ENCODE data around the gene ABLIM1.

DNA sequence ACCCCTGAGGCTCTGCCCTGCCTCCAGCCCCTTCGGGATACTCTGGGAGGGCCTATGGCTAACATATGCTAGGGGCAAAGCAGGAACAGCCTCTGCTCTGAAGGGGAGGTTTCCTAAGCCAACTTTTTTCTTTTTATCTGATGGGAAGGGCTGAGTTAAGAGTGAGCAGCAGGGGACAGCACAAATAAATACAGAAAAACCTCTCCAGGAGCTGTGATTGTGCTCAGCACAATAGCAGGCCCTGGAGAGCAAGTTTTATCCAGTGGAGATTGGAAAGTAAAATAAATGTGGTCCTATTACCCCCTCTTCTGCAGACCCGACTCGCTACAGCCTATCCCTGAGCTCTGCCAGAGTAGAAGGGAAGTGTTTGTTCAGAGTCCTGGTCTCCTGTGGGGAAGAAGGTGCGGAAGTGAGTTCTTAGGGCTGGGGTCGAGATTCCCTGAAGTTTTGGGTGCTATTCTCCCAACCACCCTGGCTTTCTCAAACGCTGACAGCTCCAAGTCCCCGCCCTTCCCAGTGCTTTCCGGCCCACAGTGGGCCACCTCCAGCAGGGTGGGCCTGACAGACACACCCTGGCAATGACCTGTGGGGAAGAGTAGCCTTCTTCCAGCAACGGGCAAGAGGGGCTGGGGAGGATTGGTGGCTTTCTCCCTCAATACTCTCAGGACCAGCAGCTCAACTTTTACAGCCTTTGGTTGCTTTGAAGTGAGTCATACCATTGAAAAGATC is 230.8 kb downstream of the ABLIM1 start:
- TF ChIP-seq, protein P1, sequence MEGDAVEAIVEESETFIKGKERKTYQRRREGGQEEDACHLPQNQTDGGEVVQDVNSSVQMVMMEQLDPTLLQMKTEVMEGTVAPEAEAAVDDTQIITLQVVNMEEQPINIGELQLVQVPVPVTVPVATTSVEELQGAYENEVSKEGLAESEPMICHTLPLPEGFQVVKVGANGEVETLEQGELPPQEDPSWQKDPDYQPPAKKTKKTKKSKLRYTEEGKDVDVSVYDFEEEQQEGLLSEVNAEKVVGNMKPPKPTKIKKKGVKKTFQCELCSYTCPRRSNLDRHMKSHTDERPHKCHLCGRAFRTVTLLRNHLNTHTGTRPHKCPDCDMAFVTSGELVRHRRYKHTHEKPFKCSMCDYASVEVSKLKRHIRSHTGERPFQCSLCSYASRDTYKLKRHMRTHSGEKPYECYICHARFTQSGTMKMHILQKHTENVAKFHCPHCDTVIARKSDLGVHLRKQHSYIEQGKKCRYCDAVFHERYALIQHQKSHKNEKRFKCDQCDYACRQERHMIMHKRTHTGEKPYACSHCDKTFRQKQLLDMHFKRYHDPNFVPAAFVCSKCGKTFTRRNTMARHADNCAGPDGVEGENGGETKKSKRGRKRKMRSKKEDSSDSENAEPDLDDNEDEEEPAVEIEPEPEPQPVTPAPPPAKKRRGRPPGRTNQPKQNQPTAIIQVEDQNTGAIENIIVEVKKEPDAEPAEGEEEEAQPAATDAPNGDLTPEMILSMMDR (conservative IDR thresholded peaks at IDR 0.05 in 1 of 2, IDR thresholded peaks at IDR 0.05 in 1 of 2; ENCODE audit: low read depth in 1 of 2, low read length in 2 of 2): no peak
- TF ChIP-seq EZH2 (IDR thresholded peaks at IDR 0.05; ENCODE audit: low read length, missing control alignments): no peak

Measured in fibroblast of lung (primary cell).